LNCAP (cell line): ENCODE data around the gene FNIP1.

Experiments used
- CTCF ChIP-seq: fragments of 450-650 bp; IDR thresholded peaks from 2 replicates; pipeline ENCODE4 v1.5.1; 2017; ENCODE audit warnings: mild to moderate bottlenecking

Gene FNIP1

GRCh38 chr5:131796793-131797693 lies at the start of gene FNIP1:
FNIP1 (minus strand) TSS chr5:131797017; CDS start chr5:131796921, 96 bp downstream.
- no peak for TF ChIP-seq CTCF

- no peak for TF ChIP-seq CTCF
These were observed 49.7 kb upstream of the FNIP1 start for GRCh38 chr5:131846536-131846935.

GRCh38 chr5:131845828-131846227 lies 49.0 kb upstream of the FNIP1 start:
- no peak for TF ChIP-seq CTCF

GRCh38 chr5:131825404-131826013 lies 28.7 kb upstream of the FNIP1 start:
- TF ChIP-seq CTCF, result no peak

GRCh38 chr5:131824631-131825030 lies 27.8 kb upstream of the FNIP1 start:
- no peak for TF ChIP-seq CTCF

- TF ChIP-seq CTCF, result no peak
These were observed 24.4 kb upstream of the FNIP1 start for GRCh38 chr5:131821221-131821620.

- TF ChIP-seq CTCF, result no peak
These were observed 21.3 kb upstream of the FNIP1 start for GRCh38 chr5:131818001-131818724.
